Colonic mucosa (tissue), 4 donors: ENCODE data around the gene B9D2. TPM values are rescaled to one million over a fixed set of nuclear protein-coding genes. Genes with fewer than 3 reads are reported as not detected.

ENCODE experiments used
- DNase-seq: peaks from one replicate; pipeline ENCODE4 v3.0.0-alpha.2; 2020
- H3K27ac ChIP-seq: fragments of 200-600 bp; one replicate; pipeline ENCODE4 v1.8.0; 2021
- H3K27me3 ChIP-seq: fragments of 200-600 bp; one replicate; pipeline ENCODE4 v1.8.0; 2021
- H3K36me3 ChIP-seq: fragments of 200-600 bp; one replicate; pipeline ENCODE4 v1.8.0; 2021
- H3K4me1 ChIP-seq: fragments of 200-600 bp; one replicate; pipeline ENCODE4 v1.8.0; 2021; ENCODE audit warnings: mild to moderate bottlenecking
- H3K4me3 ChIP-seq: fragments of 200-600 bp; one replicate; pipeline ENCODE4 v1.8.0; 2021
- H3K9ac ChIP-seq, 2 donors: one replicate each; pipeline ENCODE4 v1.7.0; 2013; ENCODE audit warnings: control low read depth in 2 of 2, low read depth in 2 of 2, low read length in 2 of 2
- H3K9me3 ChIP-seq: fragments of 200-600 bp; one replicate; pipeline ENCODE4 v1.8.0; 2021
- intact Hi-C: fragments of 100-400 bp; cut with DNase I; formaldehyde crosslinking; loops from one replicate; pipeline ENCODE4 v1.14.1; 2022
- total RNA-seq, 2 donors: library from RNA; stranded (reverse); fragmentation: NEBNext Ultra II Directional in 1 of 2; extraction: Animal tissue kit (Norgen Biotek cat#: 25700) in 1 of 2; gene quantifications; one replicate each; pipeline ENCODE4 v1.2.1, GENCODE V29; 2021
- TF ChIP-seq, protein P1 (sequence below): fragments of 200-600 bp; IDR thresholded peaks from one replicate; pipeline ENCODE4 v1.8.0; 2022; ENCODE audit warnings: antibody characterized with exemption, mild to moderate bottlenecking
- donor health status: healthy.
- donor health status: DM: no; HTN: no; CAD: no.
- donor health status: DM: no; HTN: no; CAD: no.

The B9D2 gene
- total RNA-seq, 2 donors from 2014 or later: 8.4 to 10.4 TPM

DNA sequence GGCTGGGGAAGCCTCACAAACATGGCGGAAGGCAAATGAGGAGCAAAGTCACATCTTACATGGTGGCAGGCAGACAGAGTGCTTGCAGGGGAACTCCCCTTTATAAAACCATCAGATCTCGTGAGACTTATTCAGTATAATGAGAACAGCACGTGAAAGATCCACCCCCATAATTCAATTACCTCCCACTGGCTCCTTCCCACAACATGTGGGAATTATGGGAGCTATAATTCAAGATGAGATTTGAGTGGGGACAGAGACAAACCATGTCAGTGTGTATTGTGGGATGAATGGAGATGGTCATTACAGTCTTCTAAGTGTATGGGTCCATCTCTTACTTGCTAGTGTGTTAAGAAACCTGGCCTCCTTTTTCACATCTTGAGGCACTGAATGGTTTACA is 38.1 kb upstream of the B9D2 start:
- H3K36me3 ChIP-seq: no peaks in the 10 kb centered on the region
- no peak overlapping the region for H3K4me3 ChIP-seq
- H3K27ac ChIP-seq: no peak overlapping the region
- no peaks in the 10 kb centered on the region for H3K9me3 ChIP-seq
- TF ChIP-seq, protein P1, sequence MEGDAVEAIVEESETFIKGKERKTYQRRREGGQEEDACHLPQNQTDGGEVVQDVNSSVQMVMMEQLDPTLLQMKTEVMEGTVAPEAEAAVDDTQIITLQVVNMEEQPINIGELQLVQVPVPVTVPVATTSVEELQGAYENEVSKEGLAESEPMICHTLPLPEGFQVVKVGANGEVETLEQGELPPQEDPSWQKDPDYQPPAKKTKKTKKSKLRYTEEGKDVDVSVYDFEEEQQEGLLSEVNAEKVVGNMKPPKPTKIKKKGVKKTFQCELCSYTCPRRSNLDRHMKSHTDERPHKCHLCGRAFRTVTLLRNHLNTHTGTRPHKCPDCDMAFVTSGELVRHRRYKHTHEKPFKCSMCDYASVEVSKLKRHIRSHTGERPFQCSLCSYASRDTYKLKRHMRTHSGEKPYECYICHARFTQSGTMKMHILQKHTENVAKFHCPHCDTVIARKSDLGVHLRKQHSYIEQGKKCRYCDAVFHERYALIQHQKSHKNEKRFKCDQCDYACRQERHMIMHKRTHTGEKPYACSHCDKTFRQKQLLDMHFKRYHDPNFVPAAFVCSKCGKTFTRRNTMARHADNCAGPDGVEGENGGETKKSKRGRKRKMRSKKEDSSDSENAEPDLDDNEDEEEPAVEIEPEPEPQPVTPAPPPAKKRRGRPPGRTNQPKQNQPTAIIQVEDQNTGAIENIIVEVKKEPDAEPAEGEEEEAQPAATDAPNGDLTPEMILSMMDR: no peak
- no peak overlapping the region for H3K9ac ChIP-seq
- peaks cover 6% of the 10 kb centered on the region for H3K4me1 ChIP-seq
- intact Hi-C loops: no loop called here
- H3K27me3 ChIP-seq: no peaks in the 10 kb centered on the region
- DNase-seq: no peak

DNA sequence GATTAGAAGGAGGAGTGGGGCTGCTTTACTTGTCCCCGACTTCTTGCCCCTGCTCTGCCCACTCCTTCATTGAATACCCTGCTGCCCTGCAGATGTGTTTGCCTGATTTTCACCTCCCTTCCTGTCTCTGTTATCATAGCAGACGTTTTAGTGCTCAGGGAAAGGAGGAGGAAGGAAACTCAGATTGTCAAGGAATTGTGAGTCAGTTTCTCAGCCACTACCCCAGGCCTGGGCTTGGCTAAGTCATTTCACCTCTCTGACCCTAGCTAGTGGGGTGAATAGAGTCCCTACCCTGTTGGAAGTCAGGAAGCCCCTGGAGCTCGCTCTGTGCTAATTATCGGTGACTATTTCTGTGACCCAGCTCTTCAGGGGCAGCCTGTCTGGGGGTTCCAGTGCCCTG is 37.5 kb upstream of the B9D2 start:
- no peak for DNase-seq
- no peak overlapping the region for H3K4me3 ChIP-seq
- TF ChIP-seq, protein P1: no peak
- no peak overlapping the region for H3K27ac ChIP-seq
- H3K9me3 ChIP-seq: no peaks in the 10 kb centered on the region
- no peaks in the 10 kb centered on the region for H3K36me3 ChIP-seq
- peaks cover 6% of the 10 kb centered on the region for H3K4me1 ChIP-seq
- intact Hi-C loops: no loop called here
- no peak overlapping the region for H3K9ac ChIP-seq
- H3K27me3 ChIP-seq: no peaks in the 10 kb centered on the region

DNA sequence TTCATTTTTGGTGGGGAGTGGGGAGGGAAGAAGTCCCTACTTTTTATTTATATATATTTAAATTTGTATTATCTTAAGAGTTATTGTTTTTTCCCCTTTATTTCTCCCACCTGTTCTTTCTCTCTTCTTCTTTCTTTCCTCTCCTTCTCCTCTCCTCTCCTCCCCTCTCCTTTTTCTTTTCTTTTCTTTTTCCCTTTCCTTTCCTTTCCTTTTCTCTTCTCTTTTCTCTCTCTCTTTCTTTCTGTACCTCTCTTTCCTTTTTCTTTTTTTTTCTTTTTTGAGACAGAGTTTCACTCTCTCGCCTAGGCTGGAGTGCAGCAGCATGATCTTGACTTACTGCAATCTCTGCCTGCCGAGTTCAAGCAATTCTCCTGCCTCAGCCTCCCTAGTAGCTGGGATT is 35.6 kb upstream of the B9D2 start:
- DNase-seq: no peak
- Histone ChIP-seq H3K36me3 (no peaks in the 10 kb centered on the region), H3K27me3 (no peaks in the 10 kb centered on the region), H3K27ac (no peak overlapping the region), H3K4me3 (no peak overlapping the region), H3K4me1 (peaks cover 6% of the 10 kb centered on the region), H3K9ac (no peak overlapping the region), H3K9me3 (no peaks in the 10 kb centered on the region)
- TF ChIP-seq, protein P1: no peak
- intact Hi-C loops: loop anchor here (5.0 kb wide), 1 partner anchor 33 kb away; no protein-coding TSS in a partner anchor

DNA sequence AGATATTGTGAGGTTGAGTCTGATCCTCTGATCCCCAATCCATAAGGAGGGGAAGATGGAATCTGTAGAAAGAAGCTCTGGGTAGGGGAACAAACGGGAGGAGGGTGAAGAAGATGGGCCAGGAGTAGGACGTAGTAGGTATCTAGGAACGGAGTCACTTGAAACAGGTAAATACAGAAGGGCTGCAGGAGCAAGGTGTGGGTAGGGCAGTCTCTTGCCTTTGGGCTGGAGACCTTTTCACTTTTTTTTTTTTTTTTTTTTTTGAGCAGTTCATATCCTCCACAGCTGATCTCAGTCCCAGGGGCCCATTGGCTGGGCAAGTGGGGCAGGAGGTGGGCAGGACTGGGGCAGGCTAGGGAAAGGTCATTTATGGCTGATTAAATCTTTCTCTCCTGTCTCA is 35.1 kb upstream of the B9D2 start:
- H3K4me1 ChIP-seq: peaks cover 6% of the 10 kb centered on the region

DNA sequence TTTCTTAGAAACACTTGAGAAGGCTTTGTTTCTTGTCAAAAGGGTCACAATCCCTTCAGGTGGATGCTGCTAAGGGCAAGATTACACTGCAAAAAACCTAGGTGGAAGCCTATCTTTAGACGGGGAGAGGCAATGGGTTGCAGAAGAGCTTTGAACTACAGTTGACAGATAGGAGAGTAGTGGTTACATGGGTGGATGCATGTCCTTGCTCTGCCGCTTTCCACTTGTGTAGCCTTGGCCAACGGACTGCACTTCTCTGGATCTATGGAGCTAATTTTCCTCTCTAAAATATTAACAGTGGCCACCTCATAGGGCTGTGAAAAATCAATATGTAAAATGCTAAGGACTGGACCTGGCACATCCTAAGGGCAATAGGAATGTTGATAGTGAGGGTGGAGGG is 34.6 kb upstream of the B9D2 start:
- Histone ChIP-seq H3K4me1 (peaks cover 6% of the 10 kb centered on the region), H3K36me3 (no peaks in the 10 kb centered on the region), H3K4me3 (peak overlapping the region; percentile 83), H3K27me3 (no peaks in the 10 kb centered on the region), H3K9me3 (no peaks in the 10 kb centered on the region), H3K9ac (peak overlapping the region; percentile 71 to 98), H3K27ac (no peak overlapping the region)
- intact Hi-C loops: loop anchor here (5.0 kb wide), 1 partner anchor 34 kb away; no protein-coding TSS in a partner anchor
- TF ChIP-seq, protein P1: no peak
- DNase-seq: no peak

More for the DNA sequence above, 35.1 kb upstream of the B9D2 start:
- H3K27ac ChIP-seq: no peak overlapping the region
- no peak overlapping the region for H3K4me3 ChIP-seq
- no peaks in the 10 kb centered on the region for H3K27me3 ChIP-seq
- TF ChIP-seq, protein P1: no peak
- H3K9ac ChIP-seq: peak overlapping the region; percentile 71 to 98
- H3K36me3 ChIP-seq: no peaks in the 10 kb centered on the region
- intact Hi-C loops: loop anchor here (5.0 kb wide), 1 partner anchor 33 kb away; no protein-coding TSS in a partner anchor
- no peak for DNase-seq
- no peaks in the 10 kb centered on the region for H3K9me3 ChIP-seq
